HepG2 (cell line): ENCODE results near the gene TM4SF1. TPM values are rescaled to one million over a fixed set of nuclear protein-coding genes. Genes with fewer than 3 reads are reported as not detected.

Experiments
- ARNT2 ChIP-seq: sonication (generic); formaldehyde crosslinking; IDR thresholded peaks from 2 replicates; pipeline ENCODE4 v1.8.0; 2022; ENCODE audit warnings: mild to moderate bottlenecking, low read depth, missing genetic modification reagents, moderate library complexity
- ATF1 ChIP-seq: IDR thresholded peaks from 2 replicates; pipeline ENCODE4 v1.6.1; 2016; ENCODE audit warnings: mild to moderate bottlenecking, control low read depth
- ATF7-NPFF ChIP-seq: sonication (generic); formaldehyde crosslinking; IDR thresholded peaks from 2 replicates; pipeline ENCODE4 v1.8.1; 2023; ENCODE audit warnings: mild to moderate bottlenecking, low read depth, missing genetic modification reagents, moderate library complexity
- CREM ChIP-seq, 2 experiments: sonication (generic) in 1 of 2; formaldehyde crosslinking in 1 of 2; IDR thresholded peaks; 2 replicates each; pipeline versions ENCODE4 v1.4.0 to v1.6.1; 2016 to 2020; ENCODE audit warnings: antibody characterized with exemption in 1 of 2, mild to moderate bottlenecking in 1 of 2, missing genetic modification reagents in 1 of 2
- HDAC1 ChIP-seq: sonication (generic); formaldehyde crosslinking; IDR thresholded peaks from 2 replicates; pipeline ENCODE4 v1.5.1; 2020; ENCODE audit warnings: mild to moderate bottlenecking, missing genetic modification reagents
- HMG20A ChIP-seq: IDR thresholded peaks from 2 replicates; pipeline ENCODE4 v1.6.1; 2016; ENCODE audit warnings: borderline replicate concordance
- MIER2 ChIP-seq: IDR thresholded peaks from 2 replicates; pipeline ENCODE4 v1.6.1; 2016; ENCODE audit warnings: missing biosample characterization, missing genetic modification reagents
- PHF5A ChIP-seq: IDR thresholded peaks from one replicate; pipeline ENCODE4 v1.6.1; 2018; ENCODE audit warnings: low read depth, missing genetic modification reagents; ENCODE audit not compliant: unreplicated experiment
- POLR2AphosphoS2 ChIP-seq: IDR thresholded peaks from 2 replicates; pipeline ENCODE4 v1.6.1; 2011; ENCODE audit warnings: low read depth, low read length, improper control_type of control experiment
- SALL2 ChIP-seq: sonication (generic); formaldehyde crosslinking; IDR thresholded peaks from 2 replicates; pipeline ENCODE4 v1.8.1; 2023; ENCODE audit warnings: mild to moderate bottlenecking, missing genetic modification reagents, inconsistent platforms
- SOX5 ChIP-seq: IDR thresholded peaks from 2 replicates; pipeline ENCODE4 v1.6.1; 2016; ENCODE audit warnings: borderline replicate concordance
- STAT5B ChIP-seq: sonication (generic); formaldehyde crosslinking; IDR thresholded peaks from 2 replicates; pipeline ENCODE4 v1.4.0; 2020; ENCODE audit warnings: missing genetic modification reagents
- TCF7 ChIP-seq: sonication (generic); IDR thresholded peaks from 2 replicates; pipeline ENCODE4 v1.6.1; 2016; ENCODE audit warnings: antibody characterized with exemption, low read depth
- TRIM24 ChIP-seq: sonication (generic); formaldehyde crosslinking; IDR thresholded peaks from 2 replicates; pipeline ENCODE4 v1.8.0; 2022; ENCODE audit warnings: mild to moderate bottlenecking, missing genetic modification reagents
- ZNF251 ChIP-seq: sonication (generic); formaldehyde crosslinking; IDR thresholded peaks from 2 replicates; pipeline ENCODE4 v1.9.0; 2021; ENCODE audit warnings: mild to moderate bottlenecking, missing genetic modification reagents
- ZNF253 ChIP-seq: sonication (generic); formaldehyde crosslinking; IDR thresholded peaks from 2 replicates; pipeline ENCODE4 v1.8.0; 2022; ENCODE audit warnings: mild to moderate bottlenecking, missing genetic modification reagents, borderline replicate concordance
- ZNF30 ChIP-seq: sonication (generic); formaldehyde crosslinking; IDR thresholded peaks from 2 replicates; pipeline ENCODE4 v1.5.0; 2020; ENCODE audit warnings: mild to moderate bottlenecking, missing genetic modification reagents
- ZNF547 ChIP-seq: sonication (generic); formaldehyde crosslinking; IDR thresholded peaks from 2 replicates; pipeline ENCODE4 v1.5.1; 2020; ENCODE audit warnings: mild to moderate bottlenecking, missing genetic modification reagents
- ZNF7 ChIP-seq: IDR thresholded peaks from 2 replicates; pipeline ENCODE4 v1.6.1; 2016; ENCODE audit warnings: missing biosample characterization, missing genetic modification reagents
- ZSCAN25 ChIP-seq: sonication (generic); formaldehyde crosslinking; IDR thresholded peaks from 2 replicates; pipeline ENCODE4 v1.8.0; 2022; ENCODE audit warnings: mild to moderate bottlenecking, missing genetic modification reagents
- polyA plus RNA-seq, 8 experiments: library from polyadenylated mRNA; depleted of rRNA in 3 of 8; stranded (reverse) in 7 of 8; unstranded in 1 of 8; fragments of >200 nt; fragmentation: Illumina TruSeq in 4 of 8; extraction: Trizol in 4 of 8; gene quantifications; 2 replicates each; pipeline versions ENCODE4 v1.2.1 to v1.2.3, GENCODE V29; 2011 to 2016; ENCODE audit warnings: low read depth in 4 of 8, missing spikeins in 1 of 8, mixed read lengths in 1 of 8; ENCODE audit not compliant: insufficient read depth in 1 of 8
- total RNA-seq, 5 experiments: library from RNA; depleted of rRNA; stranded (reverse); fragments of >200 nt; fragmentation: Illumina TruSeq; extraction: Trizol; gene quantifications; 2 replicates each; pipeline ENCODE4 v1.2.3, GENCODE V29; 2016; ENCODE audit warnings: low read depth in 1 of 5
- TF ChIP-seq, protein P1 (sequence below): sonication (generic); IDR thresholded peaks from 2 replicates; pipeline ENCODE4 v1.6.1; 2016; ENCODE audit warnings: low read depth, borderline replicate concordance
- TF ChIP-seq, protein P2 (sequence below): sonication (generic); formaldehyde crosslinking; IDR thresholded peaks from 2 replicates; pipeline ENCODE4 v1.8.0; 2022; ENCODE audit warnings: mild to moderate bottlenecking, missing genetic modification reagents, moderate library complexity
- TF ChIP-seq, protein P3 (sequence below): sonication (generic); formaldehyde crosslinking; conservative IDR thresholded peaks from 2 replicates; pipeline ENCODE4 v1.4.0; 2020; ENCODE audit warnings: mild to moderate bottlenecking, missing genetic modification reagents, moderate library complexity
- TF ChIP-seq, protein P4 (sequence below): IDR thresholded peaks from 2 replicates; pipeline ENCODE4 v1.6.1; 2012; ENCODE audit warnings: inconsistent platforms
- TF ChIP-seq, protein P5 (sequence below): sonication (generic); formaldehyde crosslinking; IDR thresholded peaks from 2 replicates; pipeline ENCODE4 v1.4.0; 2020; ENCODE audit warnings: mild to moderate bottlenecking, low read depth, missing genetic modification reagents
- TF ChIP-seq, protein P6 (sequence below), 2 experiments: fragments of 450-650 bp in 1 of 2; sonication (generic) in 1 of 2; formaldehyde crosslinking; IDR thresholded peaks; 2 replicates each; pipeline versions ENCODE4 v1.5.0 to v1.8.0; 2020 to 2022; ENCODE audit warnings: mild to moderate bottlenecking in 1 of 2, missing genetic modification reagents in 1 of 2

Gene TM4SF1
- total and polyA plus RNA-seq, 2 of the 13 experiments (the other 11 are each of a cell fraction or from before 2014, with no cell fraction given): 431 to 1,359 TPM

DNA sequence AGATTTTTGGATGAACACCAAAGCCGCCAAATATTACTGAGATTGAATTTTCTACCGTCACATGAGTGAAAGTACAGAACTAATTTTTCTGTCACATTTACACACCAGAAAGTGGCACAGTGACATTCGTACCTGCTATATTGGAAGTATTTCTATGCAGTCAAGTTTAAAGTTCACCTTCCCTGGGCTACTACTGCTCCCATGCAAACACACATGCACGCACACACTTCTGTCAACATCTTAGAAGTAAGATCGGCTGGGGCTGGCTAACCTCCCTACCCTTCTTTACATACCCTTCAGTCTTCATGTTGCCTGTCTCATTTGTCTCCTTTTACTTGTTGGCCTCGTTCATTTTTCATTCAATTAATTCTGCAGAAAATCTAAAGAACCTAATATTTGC is 19.0 kb upstream of the TM4SF1 start (continued):
- TF ChIP-seq PHF5A (no peak), MIER2 (CRISPR knock-in tag) (no peak), ATF7-NPFF (CRISPR knock-in tag) (no peak), ATF1 (CRISPR knock-in tag) (no peak), HDAC1 (CRISPR knock-in tag) (peak; percentile 17; the same call in 1 of the 2 replicates), TCF7 (no peak), CREM (IDR thresholded peaks at IDR 0.05) (no peak), CREM (CRISPR knock-in tag; IDR thresholded peaks at IDR 0.05) (no peak), ZNF253 (CRISPR knock-in tag) (no peak), POLR2AphosphoS2 (no peak), SALL2 (CRISPR knock-in tag) (no peak), ZNF547 (no peak), TRIM24 (CRISPR knock-in tag) (no peak), ZNF251 (CRISPR knock-in tag) (no peak), ZSCAN25 (CRISPR knock-in tag) (no peak), SOX5 (CRISPR knock-in tag) (no peak), ZNF7 (CRISPR knock-in tag) (peak; percentile 81; the same call in 1 of the 2 replicates), ZNF30 (CRISPR knock-in tag) (no peak), HMG20A (CRISPR knock-in tag) (peak; percentile 20; the same call in 1 of the 2 replicates), ARNT2 (no peak), STAT5B (no peak)
- TF ChIP-seq, protein P1, sequence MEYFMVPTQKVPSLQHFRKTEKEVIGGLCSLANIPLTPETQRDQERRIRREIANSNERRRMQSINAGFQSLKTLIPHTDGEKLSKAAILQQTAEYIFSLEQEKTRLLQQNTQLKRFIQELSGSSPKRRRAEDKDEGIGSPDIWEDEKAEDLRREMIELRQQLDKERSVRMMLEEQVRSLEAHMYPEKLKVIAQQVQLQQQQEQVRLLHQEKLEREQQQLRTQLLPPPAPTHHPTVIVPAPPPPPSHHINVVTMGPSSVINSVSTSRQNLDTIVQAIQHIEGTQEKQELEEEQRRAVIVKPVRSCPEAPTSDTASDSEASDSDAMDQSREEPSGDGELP: no peak
- TF ChIP-seq, protein P2, sequence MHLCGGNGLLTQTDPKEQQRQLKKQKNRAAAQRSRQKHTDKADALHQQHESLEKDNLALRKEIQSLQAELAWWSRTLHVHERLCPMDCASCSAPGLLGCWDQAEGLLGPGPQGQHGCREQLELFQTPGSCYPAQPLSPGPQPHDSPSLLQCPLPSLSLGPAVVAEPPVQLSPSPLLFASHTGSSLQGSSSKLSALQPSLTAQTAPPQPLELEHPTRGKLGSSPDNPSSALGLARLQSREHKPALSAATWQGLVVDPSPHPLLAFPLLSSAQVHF (CRISPR knock-in tag): no peak
- TF ChIP-seq, protein P3, sequence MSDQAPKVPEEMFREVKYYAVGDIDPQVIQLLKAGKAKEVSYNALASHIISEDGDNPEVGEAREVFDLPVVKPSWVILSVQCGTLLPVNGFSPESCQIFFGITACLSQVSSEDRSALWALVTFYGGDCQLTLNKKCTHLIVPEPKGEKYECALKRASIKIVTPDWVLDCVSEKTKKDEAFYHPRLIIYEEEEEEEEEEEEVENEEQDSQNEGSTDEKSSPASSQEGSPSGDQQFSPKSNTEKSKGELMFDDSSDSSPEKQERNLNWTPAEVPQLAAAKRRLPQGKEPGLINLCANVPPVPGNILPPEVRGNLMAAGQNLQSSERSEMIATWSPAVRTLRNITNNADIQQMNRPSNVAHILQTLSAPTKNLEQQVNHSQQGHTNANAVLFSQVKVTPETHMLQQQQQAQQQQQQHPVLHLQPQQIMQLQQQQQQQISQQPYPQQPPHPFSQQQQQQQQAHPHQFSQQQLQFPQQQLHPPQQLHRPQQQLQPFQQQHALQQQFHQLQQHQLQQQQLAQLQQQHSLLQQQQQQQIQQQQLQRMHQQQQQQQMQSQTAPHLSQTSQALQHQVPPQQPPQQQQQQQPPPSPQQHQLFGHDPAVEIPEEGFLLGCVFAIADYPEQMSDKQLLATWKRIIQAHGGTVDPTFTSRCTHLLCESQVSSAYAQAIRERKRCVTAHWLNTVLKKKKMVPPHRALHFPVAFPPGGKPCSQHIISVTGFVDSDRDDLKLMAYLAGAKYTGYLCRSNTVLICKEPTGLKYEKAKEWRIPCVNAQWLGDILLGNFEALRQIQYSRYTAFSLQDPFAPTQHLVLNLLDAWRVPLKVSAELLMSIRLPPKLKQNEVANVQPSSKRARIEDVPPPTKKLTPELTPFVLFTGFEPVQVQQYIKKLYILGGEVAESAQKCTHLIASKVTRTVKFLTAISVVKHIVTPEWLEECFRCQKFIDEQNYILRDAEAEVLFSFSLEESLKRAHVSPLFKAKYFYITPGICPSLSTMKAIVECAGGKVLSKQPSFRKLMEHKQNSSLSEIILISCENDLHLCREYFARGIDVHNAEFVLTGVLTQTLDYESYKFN (CRISPR knock-in tag): peak; percentile 51
- TF ChIP-seq, protein P4, sequence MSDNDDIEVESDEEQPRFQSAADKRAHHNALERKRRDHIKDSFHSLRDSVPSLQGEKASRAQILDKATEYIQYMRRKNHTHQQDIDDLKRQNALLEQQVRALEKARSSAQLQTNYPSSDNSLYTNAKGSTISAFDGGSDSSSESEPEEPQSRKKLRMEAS: peak; percentile 33; the same call in 1 of the 2 replicates
- TF ChIP-seq, protein P5, sequence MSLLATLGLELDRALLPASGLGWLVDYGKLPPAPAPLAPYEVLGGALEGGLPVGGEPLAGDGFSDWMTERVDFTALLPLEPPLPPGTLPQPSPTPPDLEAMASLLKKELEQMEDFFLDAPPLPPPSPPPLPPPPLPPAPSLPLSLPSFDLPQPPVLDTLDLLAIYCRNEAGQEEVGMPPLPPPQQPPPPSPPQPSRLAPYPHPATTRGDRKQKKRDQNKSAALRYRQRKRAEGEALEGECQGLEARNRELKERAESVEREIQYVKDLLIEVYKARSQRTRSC (CRISPR knock-in tag): no peak
- TF ChIP-seq, protein P6, sequence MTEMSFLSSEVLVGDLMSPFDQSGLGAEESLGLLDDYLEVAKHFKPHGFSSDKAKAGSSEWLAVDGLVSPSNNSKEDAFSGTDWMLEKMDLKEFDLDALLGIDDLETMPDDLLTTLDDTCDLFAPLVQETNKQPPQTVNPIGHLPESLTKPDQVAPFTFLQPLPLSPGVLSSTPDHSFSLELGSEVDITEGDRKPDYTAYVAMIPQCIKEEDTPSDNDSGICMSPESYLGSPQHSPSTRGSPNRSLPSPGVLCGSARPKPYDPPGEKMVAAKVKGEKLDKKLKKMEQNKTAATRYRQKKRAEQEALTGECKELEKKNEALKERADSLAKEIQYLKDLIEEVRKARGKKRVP (CRISPR knock-in tag; IDR thresholded peaks at IDR 0.05): no peak
